ENCODE measurements around the gene PITX3.
"Not testable (repeated sequence)": the region's sequence is repeated elsewhere in the genome, so short reads cannot be mapped to it uniquely, and the experiment has no call there.

Gene PITX3

DNA sequence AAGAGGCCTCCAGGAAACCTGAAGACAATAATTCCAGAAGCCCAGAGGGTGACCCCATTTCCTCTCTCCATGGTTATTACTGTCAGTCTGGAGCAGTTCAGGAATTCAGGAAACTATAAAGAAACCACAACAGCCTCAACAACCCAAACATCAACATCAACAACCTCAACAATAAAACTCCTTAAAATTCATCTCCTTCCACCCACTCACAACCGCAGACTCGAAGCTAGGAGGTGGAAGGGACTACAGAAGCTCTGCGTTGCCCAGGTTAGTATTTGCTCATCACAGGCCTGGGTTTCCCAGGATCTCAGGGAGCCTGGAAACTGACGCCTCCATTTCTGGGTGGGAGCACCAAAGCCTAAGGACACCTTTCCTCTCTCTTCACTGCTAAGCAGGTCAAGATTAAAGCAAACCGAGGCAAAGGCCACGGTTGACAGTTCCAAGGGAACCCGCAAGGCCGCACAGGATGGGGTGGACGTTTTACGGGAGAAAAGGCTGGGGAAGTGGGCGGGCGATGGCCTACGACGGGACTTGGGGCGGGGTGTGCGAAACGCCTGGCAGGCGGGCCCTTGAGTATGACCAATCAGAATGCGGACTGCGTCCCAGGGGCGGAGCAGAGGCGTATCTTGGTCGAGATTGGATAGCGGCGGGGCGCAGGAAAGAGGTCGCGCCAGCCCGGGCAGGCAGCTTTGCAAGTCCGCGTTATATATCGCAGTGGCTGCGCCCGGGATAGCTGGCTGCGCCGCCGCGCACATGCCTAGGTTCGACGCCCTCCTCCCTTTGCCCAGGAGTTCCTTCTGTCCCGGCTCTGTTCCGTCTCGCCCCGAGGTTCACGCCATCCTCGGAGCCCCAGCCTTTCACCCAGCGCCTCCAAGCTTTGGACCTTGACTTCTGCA is 15.4 kb downstream of the PITX3 start, which contains the start of gene ELOVL3:
Gene ELOVL3, plus strand, starts transcription at position 654 of the 896 bp plus-strand sequence. CDS start 250 bp downstream, outside the sequence.
- DNase-seq (ENCODE audit: low read depth), result peak; percentile 94

GRCh38 chr10:102222797-102223196 is 18.5 kb downstream of the PITX3 start:
- no peak for DNase-seq (ENCODE audit: low read depth)

GRCh38 chr10:102220612-102221011 is 20.7 kb downstream of the PITX3 start:
- DNase-seq (ENCODE audit: low read depth), result no peak

DNA sequence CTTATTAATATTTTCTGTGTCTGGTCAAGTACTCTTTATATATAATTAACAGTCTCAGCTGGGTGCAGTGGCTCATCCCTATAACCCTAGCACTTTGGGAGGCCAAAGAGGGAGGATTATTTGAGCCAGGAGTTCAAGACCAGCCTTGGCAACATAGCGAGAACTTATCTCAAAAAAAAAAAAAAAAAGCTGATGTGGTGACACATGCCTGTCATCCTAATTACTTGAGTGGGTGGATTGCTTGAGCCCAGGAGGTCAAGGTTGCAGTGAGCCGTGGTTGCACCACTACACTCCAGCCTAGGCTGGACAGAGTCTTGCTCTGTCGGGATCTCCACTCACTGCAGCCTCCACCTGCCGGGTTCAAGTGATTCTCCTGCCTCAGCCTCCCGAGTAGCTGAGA is 21.9 kb downstream of the PITX3 start:
- DNase-seq (ENCODE audit: low read depth), result no peak

DNA sequence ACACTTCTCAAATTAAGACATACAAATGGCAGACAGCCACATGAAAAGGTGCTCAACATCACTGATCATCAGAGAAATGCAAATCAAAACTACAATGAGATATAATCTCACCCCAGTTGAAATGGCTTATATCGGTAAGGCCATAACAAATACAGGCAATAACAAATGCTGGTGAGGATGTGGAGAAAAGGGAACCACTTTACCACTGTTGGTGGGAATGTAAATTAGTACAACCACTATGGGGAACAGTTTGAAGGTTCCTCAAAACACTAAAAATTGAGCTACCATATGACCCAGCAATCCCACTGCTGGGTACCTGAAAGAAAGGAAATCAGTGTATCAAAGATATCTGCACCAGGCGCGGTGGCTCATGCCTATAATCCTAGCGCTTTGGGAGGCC is 27.7 kb downstream of the PITX3 start:
- not testable (repeated sequence) for DNase-seq (ENCODE audit: low read depth)

GRCh38 chr10:102211615-102212299 is 29.6 kb downstream of the PITX3 start:
- no peak for DNase-seq (ENCODE audit: low read depth)

DNA sequence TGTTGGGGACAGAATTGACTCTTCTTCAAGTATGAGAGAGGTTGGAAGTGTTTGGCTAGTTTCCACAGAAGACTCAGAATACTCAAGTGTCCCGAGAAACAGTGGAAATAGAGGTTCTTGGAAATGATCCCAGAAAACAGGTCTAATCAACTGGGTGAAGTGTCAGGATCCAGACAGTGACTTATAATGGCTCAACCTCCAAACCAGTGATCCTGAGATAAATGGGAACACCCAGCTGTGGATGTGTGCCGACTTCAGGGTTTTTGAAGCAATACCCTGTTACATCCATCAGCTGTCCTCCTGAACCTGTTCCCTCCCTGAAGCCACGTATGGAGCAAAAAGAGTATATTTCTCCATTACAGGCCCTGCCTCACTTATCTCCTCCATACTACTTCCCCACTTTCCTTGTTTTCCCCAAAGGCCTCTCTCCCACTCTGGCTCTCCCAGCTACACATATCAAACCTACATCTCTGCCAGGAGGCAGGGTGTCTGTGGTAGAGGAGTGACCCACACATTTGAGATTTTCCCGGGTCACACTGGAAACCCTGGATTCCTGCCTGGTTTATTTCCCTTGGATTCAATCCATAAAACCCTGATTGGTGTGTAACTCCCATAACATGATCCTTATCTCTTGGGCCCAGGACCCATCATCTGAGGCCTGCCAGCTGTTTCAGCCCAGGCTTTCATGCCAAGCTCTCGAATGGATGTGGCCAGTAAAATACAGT is 32.8 kb downstream of the PITX3 start:
- no peak for DNase-seq (ENCODE audit: low read depth)

GRCh38 chr10:102202386-102202785 is 38.9 kb downstream of the PITX3 start:
- no peak for DNase-seq (ENCODE audit: low read depth)

GRCh38 chr10:102200751-102201640 is 40.3 kb downstream of the PITX3 start:
- DNase-seq (ENCODE audit: low read depth), result no peak

DNA sequence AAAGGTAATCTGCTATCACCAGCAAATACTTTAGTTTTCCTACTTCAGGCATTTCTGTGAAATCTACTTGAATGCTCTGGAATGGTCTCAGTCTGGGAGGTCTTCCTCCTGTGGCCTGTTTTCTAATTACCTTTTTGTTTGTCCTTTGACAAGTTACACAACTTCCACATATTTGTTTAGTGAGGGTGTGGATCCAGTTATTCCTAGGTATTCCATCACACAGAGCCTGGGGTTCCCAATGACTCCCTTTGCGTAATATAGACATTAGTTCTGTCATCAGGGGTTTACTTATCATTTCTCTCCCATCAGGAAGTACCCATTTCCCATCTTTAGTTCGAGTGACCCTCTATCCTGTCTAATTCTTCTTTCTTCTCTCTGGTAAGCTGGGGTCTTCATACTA is 43.3 kb downstream of the PITX3 start:
- DNase-seq (ENCODE audit: low read depth), result no peak

DNA sequence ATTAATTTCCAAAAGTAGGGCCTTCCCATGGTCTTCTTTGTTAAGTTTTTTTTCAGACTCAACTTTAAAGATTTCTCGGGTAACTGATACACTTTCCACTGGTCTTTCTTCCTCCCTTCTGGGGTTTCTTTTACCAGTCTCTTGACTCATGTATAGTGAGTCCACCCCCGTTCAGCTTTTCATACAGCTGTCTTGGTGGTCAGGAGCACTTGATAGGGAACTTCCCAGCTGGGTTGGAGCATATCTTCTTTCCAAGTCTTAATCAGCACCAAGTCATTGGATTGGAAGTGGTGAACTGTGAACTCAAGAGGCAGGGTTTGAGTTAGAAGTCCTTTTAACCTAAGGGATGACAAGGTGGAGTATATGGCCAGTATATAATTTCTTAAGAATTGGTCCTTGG is 44.4 kb downstream of the PITX3 start:
- DNase-seq (ENCODE audit: low read depth), result no peak

DNA sequence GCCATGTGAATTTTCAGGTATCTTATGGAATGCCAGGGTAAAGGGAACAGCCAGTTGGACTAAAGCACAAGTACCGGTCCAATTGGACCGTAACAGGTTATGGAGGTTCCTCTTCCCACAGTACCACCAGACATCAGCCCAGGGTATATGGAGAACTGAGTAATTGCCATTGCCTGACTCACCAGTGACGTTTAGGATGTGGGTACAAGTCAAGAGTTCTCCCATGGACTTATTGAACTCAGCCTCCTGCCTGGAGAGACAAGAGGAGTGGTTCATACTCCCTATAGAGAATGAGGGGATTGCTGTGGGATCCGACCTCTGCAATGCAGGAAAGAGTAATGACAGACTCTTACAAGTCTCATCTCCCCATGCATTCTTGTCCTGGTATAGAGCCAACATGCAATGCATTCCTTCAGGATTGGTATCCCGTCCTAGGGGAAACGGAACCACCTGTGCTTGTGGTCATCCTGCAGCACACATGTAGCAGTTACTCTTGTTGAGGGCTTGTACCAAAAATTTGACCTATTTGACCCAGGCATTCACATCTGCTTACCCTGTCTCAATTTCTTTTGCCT is 45.9 kb downstream of the PITX3 start:
- DNase-seq (ENCODE audit: low read depth), result no peak

DNA sequence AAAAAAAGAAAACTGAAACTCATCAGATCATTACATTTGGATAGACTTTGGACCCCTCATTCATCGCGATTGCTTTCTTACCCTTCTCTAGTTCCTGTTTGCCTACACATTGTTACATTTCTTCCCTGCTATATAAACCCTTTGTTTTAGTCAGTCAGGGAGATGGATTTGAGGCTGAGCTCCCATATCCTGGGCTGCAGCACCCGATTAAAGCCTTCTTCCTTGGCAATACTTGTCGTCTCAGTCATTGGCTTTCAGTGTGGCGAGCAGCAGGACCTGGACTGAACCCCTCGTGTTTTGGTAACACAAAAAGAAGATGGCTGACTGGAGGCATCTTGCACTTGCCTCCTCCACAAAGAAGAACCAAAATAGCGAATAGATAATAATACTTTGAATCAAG is 49.4 kb downstream of the PITX3 start:
- no peak for DNase-seq (ENCODE audit: low read depth)

DNA sequence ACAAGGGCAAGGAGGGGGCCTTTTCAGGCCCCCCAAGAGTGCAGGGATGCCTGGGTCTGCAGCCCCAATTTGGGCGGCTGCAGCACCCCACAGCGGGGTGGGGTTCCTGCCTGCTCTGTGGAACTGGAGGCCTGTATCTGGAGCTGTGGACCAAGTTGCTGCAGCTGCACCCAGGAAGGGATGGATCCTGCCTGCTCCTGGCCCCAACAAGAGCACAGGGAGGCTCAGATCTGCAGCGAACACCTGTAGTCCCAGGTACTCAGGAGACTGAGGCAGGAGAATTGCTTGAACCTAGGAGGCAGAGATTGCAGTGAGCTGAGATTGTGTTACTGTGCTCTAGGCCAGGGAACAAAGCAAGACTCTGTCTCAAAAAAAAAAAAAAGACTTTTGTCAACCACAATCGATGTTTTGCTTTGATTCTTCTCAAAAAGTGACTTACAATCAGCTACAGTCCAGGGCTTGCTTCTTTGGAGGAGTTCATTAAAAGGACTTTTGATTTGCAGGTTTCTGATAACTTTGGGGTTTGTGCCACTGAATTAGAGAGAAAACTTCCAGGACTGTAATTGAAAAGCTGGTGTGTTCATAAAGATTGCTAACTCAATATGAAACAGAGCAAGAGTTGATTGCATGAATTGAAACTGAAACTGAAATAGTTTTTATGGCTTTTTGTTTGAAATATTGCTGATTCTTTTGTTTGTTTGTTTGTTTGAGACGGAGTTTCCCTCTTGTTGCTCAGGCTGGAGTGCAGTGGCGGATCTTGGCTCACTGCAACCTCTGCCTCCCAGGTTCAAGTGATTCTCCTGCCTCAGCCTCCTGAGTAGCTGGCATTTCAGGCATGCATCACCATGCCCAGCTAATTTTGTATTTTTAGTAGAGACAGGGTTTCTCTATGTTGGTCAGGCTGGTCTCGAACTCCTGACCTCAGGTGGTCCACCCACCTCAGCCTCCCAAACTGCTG is 52.1 kb downstream of the PITX3 start:
- not testable (repeated sequence) for DNase-seq (ENCODE audit: low read depth)

DNA sequence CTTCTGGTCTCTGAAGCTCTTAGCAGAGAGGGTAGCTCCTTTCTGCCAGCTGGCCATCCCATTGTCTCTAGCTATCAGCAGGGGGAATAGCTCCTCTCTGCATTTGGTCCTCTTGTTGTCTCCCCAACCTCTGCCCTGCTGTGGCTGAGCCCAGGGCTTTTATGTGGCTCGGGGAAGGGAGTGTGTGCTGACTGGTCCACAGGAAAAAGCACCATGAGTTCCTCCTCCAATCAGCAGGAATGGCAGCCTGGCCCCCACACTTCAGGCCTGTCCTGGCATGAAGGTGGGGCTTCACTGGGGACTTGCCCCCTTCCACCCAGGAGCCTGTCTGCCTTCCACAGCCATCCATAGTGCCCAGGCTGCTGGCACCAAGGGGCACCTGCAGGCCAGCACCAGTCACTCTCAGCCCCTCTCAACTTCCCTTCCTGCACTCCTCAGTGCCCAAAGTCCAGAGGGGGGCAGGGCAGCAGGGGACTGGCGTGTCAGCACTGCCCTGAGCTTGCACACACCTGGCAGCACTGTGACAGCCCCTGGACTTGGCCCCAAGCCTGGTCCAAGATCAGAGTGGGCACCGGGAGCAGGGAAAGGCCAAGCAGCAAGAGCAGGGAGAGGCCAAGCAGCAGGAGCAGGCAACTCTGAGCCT is 52.9 kb downstream of the PITX3 start:
- DNase-seq (ENCODE audit: low read depth), result no peak

DNA sequence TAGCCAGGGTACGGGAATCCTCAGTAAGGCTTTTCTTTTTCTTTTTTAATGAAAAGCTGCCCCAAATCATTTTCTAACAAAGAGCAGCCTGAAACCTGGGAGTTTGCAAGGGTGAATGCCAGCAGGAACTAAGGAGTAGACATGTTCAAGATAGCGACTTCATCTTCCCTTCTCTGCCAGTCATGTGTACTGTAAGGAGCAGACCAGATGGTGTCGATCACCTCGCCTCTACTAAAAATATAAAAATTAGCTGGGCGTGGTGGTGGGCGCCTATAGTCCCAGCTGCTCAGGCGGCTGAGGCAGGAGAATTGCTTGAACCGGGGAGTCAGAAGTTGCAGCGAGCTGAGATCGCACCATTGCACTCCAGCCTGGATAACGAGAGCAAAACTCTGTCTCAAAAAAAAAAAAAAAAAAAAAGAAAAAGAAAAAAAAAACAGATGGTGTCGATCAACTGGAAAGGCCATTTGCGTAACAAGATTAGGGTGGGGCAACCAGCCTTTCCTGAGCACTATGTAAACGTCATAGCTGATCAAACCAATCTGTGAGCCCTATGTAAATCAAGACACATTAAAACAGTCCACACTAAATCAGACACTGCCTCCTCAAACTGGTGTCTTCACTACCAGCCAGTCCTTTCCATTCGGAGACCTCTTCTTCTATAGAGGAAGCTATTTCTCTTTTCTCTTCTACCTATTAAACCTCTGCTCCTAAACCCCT is 55.3 kb downstream of the PITX3 start:
- no peak for DNase-seq (ENCODE audit: low read depth)

GRCh38 chr10:102185272-102185671 is 56.0 kb downstream of the PITX3 start:
- DNase-seq (ENCODE audit: low read depth), result no peak

DNA sequence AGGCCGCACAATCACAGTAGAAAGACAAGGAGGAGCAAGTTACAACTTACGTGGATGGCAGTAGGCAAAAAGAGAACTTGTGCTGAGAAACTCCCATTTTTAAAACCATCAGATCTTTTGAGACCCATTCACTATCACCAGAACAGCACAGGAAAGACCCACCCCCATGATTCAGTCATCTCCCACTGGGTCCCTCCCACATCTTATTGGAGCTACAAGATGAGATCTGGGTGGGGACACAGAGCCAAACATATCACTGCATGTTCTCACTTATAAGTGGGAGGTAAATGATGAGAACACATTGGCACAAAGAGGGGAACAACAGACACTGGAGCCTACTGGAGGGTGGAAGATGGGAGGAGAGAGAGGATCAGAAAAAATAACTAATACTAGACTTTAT is 56.7 kb downstream of the PITX3 start:
- no peak for DNase-seq (ENCODE audit: low read depth)

All from CMK (cell line).